ENCODE results near the gene PLEKHA6.

Gene PLEKHA6

GRCh38 chr1:204223129-204223860, 136.4 kb downstream of the PLEKHA6 start:
- DNase-seq (ENCODE audit: low spot score), result no peak
- no peak for TF ChIP-seq CTCF (IDR thresholded peaks at IDR 0.05)
- Histone ChIP-seq H3K27ac (no peak overlapping the region), H3K4me3 (no peak overlapping the region)

GRCh38 chr1:204222764-204223055, 137.0 kb downstream of the PLEKHA6 start:
- no peak for DNase-seq (ENCODE audit: low spot score)
- TF ChIP-seq CTCF (IDR thresholded peaks at IDR 0.05), result no peak

GRCh38 chr1:204222006-204222763, 137.5 kb downstream of the PLEKHA6 start:
- no peak for TF ChIP-seq CTCF (IDR thresholded peaks at IDR 0.05)
- Histone ChIP-seq H3K4me3 (no peak overlapping the region), H3K27ac (no peak overlapping the region)
- no peak for DNase-seq (ENCODE audit: low spot score)

More at GRCh38 chr1:204222764-204223055, 137.0 kb downstream of the PLEKHA6 start:
- Histone ChIP-seq H3K4me3 (no peak overlapping the region), H3K27ac (no peak overlapping the region)

GRCh38 chr1:204221271-204221670, 138.5 kb downstream of the PLEKHA6 start:
- TF ChIP-seq CTCF (IDR thresholded peaks at IDR 0.05), result no peak
- DNase-seq (ENCODE audit: low spot score), result no peak
- Histone ChIP-seq H3K4me3 (no peak overlapping the region), H3K27ac (no peak overlapping the region)

GRCh38 chr1:204219971-204220616, 139.6 kb downstream of the PLEKHA6 start:
- no peak overlapping the region for H3K4me3 ChIP-seq
- no peak for DNase-seq (ENCODE audit: low spot score)
- no peak overlapping the region for H3K27ac ChIP-seq
- no peak for TF ChIP-seq CTCF (IDR thresholded peaks at IDR 0.05)

GRCh38 chr1:204218552-204218951, 141.2 kb downstream of the PLEKHA6 start:
- no peak for DNase-seq (ENCODE audit: low spot score)
- no peak for TF ChIP-seq CTCF (IDR thresholded peaks at IDR 0.05)

More at GRCh38 chr1:204218552-204218951, 141.2 kb downstream of the PLEKHA6 start:
- Histone ChIP-seq H3K27ac (no peak overlapping the region), H3K4me3 (no peak overlapping the region)
